ENCODE measurements around the gene IST1. TPM values are rescaled to one million over a fixed set of nuclear protein-coding genes. Genes with fewer than 3 reads are reported as not detected.

Gene IST1
- total and polyA plus RNA-seq, 10 of the 15 experiments (the other 5 are each of a cell fraction or from before 2014, with no cell fraction given) = 97.3 to 293 (median 138) TPM

DNA sequence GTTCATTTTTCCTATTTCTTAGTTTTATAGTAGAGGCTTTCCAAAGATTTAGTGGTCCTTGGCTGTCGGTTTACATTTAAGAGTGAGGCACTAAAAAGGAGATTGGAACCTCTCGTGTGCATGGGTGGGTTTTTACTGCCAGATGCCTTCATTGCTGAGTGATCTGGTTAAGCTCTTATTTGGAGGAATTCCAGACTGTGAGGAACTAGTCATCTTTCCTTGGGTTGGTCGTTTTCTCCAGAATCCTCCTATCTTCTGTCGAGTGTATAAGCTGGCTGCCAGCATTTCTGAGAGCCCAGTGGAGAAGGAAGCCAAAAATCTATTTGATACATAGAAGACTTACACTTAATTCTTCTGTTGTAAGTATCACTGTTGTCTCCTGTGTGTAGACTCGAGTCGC lies 22.6 kb downstream of the IST1 start:
- ChIA-PET RAD21 (ENCODE audit: unreplicated experiment) (interaction anchor here (1.3 kb wide), 1 partner anchor 44 kb away, joined by 3 read pairs; no protein-coding TSS in a partner anchor), CTCF (interaction anchor here (0.6 to 1.5 kb wide), 6 partner anchors 8 to 44 kb away, joined by 3 to 4 read pairs (median 3); no protein-coding TSS in a partner anchor), POLR2A (interaction anchor here (1.0 kb wide), 1 partner anchor 19 kb away, joined by 3 read pairs; no protein-coding TSS in a partner anchor), SMC1A (ENCODE audit: uncharacterized antibody, unreplicated experiment) (interaction anchor here (1.0 to 1.9 kb wide), 7 partner anchors 12 to 47 kb away, joined by 3 to 10 read pairs (median 3); no protein-coding TSS in a partner anchor)
- no peak overlapping the region for H3K9ac ChIP-seq (ENCODE audit: control insufficient read depth, insufficient read depth, low read length)
- WGBS (ENCODE audit: insufficient coverage, insufficient replicate concordance, low lambda C conversion rate, missing lambda C conversion rate) = 100% methylated on average over 6 of the region's 6 CpGs
- H3K27me3 ChIP-seq (replicated peaks in 1 of 2; ENCODE audit: control insufficient read depth in 2 of 2, insufficient read depth in 2 of 2, low read length in 1 of 2) = no peaks in the 10 kb centered on the region
- FAIRE-seq = no peak
- TF ChIP-seq NFYB (IDR thresholded peaks at IDR 0.05; ENCODE audit: insufficient read depth, low read depth, low read length) (no peak), RELA (IDR thresholded peaks at IDR 0.05; ENCODE audit: borderline replicate concordance, partially characterized antibody) (no peak), SUPT20H (IDR thresholded peaks at IDR 0.05; ENCODE audit: borderline replicate concordance, control insufficient read depth, low read depth, low read length) (no peak), ETV6 (conservative IDR thresholded peaks at IDR 0.05 in 1 of 2, IDR thresholded peaks at IDR 0.05 in 1 of 2; ENCODE audit: borderline replicate concordance in 1 of 2, low read depth in 1 of 2) (no peak), KAT2A (conservative IDR thresholded peaks at IDR 0.05; ENCODE audit: control insufficient read depth, low read depth, low read length) (no peak), NR2C1 (IDR thresholded peaks at IDR 0.05) (no peak), ATF7 (IDR thresholded peaks at IDR 0.05; ENCODE audit: low read depth) (no peak), SIN3A (IDR thresholded peaks at IDR 0.05; ENCODE audit: low read depth, low read length) (no peak), BACH1 (IDR thresholded peaks at IDR 0.05; ENCODE audit: borderline replicate concordance) (no peak), CREM (IDR thresholded peaks at IDR 0.05; ENCODE audit: low read depth) (no peak), LARP7 (IDR thresholded peaks at IDR 0.05) (no peak), NBN (IDR thresholded peaks at IDR 0.05) (no peak), JUND (IDR thresholded peaks at IDR 0.05; ENCODE audit: low read depth, low read length) (no peak), CBX5 (IDR thresholded peaks at IDR 0.05; ENCODE audit: low read depth) (no peak), RB1 (IDR thresholded peaks at IDR 0.05; ENCODE audit: borderline replicate concordance) (no peak)
- TF ChIP-seq, protein P1, sequence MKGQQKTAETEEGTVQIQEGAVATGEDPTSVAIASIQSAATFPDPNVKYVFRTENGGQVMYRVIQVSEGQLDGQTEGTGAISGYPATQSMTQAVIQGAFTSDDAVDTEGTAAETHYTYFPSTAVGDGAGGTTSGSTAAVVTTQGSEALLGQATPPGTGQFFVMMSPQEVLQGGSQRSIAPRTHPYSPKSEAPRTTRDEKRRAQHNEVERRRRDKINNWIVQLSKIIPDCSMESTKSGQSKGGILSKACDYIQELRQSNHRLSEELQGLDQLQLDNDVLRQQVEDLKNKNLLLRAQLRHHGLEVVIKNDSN (IDR thresholded peaks at IDR 0.05; ENCODE audit: borderline replicate concordance, extremely low read length, insufficient read depth, low read depth, low read length) = no peak
- TF ChIP-seq, protein P2, sequence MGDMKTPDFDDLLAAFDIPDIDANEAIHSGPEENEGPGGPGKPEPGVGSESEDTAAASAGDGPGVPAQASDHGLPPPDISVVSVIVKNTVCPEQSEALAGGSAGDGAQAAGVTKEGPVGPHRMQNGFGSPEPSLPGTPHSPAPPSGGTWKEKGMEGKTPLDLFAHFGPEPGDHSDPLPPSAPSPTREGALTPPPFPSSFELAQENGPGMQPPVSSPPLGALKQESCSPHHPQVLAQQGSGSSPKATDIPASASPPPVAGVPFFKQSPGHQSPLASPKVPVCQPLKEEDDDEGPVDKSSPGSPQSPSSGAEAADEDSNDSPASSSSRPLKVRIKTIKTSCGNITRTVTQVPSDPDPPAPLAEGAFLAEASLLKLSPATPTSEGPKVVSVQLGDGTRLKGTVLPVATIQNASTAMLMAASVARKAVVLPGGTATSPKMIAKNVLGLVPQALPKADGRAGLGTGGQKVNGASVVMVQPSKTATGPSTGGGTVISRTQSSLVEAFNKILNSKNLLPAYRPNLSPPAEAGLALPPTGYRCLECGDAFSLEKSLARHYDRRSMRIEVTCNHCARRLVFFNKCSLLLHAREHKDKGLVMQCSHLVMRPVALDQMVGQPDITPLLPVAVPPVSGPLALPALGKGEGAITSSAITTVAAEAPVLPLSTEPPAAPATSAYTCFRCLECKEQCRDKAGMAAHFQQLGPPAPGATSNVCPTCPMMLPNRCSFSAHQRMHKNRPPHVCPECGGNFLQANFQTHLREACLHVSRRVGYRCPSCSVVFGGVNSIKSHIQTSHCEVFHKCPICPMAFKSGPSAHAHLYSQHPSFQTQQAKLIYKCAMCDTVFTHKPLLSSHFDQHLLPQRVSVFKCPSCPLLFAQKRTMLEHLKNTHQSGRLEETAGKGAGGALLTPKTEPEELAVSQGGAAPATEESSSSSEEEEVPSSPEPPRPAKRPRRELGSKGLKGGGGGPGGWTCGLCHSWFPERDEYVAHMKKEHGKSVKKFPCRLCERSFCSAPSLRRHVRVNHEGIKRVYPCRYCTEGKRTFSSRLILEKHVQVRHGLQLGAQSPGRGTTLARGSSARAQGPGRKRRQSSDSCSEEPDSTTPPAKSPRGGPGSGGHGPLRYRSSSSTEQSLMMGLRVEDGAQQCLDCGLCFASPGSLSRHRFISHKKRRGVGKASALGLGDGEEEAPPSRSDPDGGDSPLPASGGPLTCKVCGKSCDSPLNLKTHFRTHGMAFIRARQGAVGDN (IDR thresholded peaks at IDR 0.05) = no peak
- TF ChIP-seq, protein P3, sequence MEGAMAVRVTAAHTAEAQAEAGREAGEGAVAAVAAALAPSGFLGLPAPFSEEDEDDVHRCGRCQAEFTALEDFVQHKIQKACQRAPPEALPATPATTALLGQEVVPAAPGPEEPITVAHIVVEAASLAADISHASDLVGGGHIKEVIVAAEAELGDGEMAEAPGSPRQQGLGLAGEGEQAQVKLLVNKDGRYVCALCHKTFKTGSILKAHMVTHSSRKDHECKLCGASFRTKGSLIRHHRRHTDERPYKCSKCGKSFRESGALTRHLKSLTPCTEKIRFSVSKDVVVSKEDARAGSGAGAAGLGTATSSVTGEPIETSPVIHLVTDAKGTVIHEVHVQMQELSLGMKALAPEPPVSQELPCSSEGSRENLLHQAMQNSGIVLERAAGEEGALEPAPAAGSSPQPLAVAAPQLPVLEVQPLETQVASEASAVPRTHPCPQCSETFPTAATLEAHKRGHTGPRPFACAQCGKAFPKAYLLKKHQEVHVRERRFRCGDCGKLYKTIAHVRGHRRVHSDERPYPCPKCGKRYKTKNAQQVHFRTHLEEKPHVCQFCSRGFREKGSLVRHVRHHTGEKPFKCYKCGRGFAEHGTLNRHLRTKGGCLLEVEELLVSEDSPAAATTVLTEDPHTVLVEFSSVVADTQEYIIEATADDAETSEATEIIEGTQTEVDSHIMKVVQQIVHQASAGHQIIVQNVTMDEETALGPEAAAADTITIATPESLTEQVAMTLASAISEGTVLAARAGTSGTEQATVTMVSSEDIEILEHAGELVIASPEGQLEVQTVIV (IDR thresholded peaks at IDR 0.05; ENCODE audit: borderline replicate concordance, partially characterized antibody) = no peak
- H3K79me2 ChIP-seq (ENCODE audit: control insufficient read depth, insufficient read depth, low read length) = peaks cover 46% of the 10 kb centered on the region
- no peak overlapping the region for H2AFZ ChIP-seq (ENCODE audit: control insufficient read depth, low read depth, low read length)
- no peak for ATAC-seq
- H3K4me1 ChIP-seq (ENCODE audit: control insufficient read depth, insufficient read depth, low read length) = peaks cover 14% of the 10 kb centered on the region
- no peak overlapping the region for H3K4me3 ChIP-seq
- no peak overlapping the region for H3K4me2 ChIP-seq (ENCODE audit: control insufficient read depth, insufficient read depth)
- in situ Hi-C loops (cut with MboI) (no loop called here), intact Hi-C loops (cut with micrococcal nuclease; ENCODE audit: unreplicated experiment) (no loop called here)
- H3K36me3 ChIP-seq (ENCODE audit: control insufficient read depth in 2 of 2, insufficient read depth in 2 of 2, low read length in 1 of 2) = peaks cover 24 to 59% of the 10 kb centered on the region in 2 experiments
- no peak for DNase-seq (ENCODE audit: low read depth, low spot score)
- BruUV-seq (replicated peaks) = TSS peak; percentile 7
- no peaks in the 10 kb centered on the region; the same call in 1 of the 2 replicates for H4K20me1 ChIP-seq (ENCODE audit: control insufficient read depth, insufficient read depth)
- H3K27ac ChIP-seq (ENCODE audit: control insufficient read depth, insufficient read depth) = no peak overlapping the region
- H3K9me3 ChIP-seq (replicated peaks; ENCODE audit: control insufficient read depth, insufficient read depth, low read length) = no peaks in the 10 kb centered on the region; the same call in 2 of the 3 replicates

All from GM12878 (cell line).